ENCODE data around the gene ABHD1.

- TF ChIP-seq, protein P1, sequence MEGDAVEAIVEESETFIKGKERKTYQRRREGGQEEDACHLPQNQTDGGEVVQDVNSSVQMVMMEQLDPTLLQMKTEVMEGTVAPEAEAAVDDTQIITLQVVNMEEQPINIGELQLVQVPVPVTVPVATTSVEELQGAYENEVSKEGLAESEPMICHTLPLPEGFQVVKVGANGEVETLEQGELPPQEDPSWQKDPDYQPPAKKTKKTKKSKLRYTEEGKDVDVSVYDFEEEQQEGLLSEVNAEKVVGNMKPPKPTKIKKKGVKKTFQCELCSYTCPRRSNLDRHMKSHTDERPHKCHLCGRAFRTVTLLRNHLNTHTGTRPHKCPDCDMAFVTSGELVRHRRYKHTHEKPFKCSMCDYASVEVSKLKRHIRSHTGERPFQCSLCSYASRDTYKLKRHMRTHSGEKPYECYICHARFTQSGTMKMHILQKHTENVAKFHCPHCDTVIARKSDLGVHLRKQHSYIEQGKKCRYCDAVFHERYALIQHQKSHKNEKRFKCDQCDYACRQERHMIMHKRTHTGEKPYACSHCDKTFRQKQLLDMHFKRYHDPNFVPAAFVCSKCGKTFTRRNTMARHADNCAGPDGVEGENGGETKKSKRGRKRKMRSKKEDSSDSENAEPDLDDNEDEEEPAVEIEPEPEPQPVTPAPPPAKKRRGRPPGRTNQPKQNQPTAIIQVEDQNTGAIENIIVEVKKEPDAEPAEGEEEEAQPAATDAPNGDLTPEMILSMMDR (IDR thresholded peaks at IDR 0.05; ENCODE audit: insufficient read depth, low read length): no peak
- TF ChIP-seq GABPA (IDR thresholded peaks at IDR 0.05; ENCODE audit: low read depth) (no peak), POLR2AphosphoS5 (IDR thresholded peaks at IDR 0.05; ENCODE audit: low read depth) (no peak)
- TF ChIP-seq, protein P2, sequence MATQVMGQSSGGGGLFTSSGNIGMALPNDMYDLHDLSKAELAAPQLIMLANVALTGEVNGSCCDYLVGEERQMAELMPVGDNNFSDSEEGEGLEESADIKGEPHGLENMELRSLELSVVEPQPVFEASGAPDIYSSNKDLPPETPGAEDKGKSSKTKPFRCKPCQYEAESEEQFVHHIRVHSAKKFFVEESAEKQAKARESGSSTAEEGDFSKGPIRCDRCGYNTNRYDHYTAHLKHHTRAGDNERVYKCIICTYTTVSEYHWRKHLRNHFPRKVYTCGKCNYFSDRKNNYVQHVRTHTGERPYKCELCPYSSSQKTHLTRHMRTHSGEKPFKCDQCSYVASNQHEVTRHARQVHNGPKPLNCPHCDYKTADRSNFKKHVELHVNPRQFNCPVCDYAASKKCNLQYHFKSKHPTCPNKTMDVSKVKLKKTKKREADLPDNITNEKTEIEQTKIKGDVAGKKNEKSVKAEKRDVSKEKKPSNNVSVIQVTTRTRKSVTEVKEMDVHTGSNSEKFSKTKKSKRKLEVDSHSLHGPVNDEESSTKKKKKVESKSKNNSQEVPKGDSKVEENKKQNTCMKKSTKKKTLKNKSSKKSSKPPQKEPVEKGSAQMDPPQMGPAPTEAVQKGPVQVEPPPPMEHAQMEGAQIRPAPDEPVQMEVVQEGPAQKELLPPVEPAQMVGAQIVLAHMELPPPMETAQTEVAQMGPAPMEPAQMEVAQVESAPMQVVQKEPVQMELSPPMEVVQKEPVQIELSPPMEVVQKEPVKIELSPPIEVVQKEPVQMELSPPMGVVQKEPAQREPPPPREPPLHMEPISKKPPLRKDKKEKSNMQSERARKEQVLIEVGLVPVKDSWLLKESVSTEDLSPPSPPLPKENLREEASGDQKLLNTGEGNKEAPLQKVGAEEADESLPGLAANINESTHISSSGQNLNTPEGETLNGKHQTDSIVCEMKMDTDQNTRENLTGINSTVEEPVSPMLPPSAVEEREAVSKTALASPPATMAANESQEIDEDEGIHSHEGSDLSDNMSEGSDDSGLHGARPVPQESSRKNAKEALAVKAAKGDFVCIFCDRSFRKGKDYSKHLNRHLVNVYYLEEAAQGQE (IDR thresholded peaks at IDR 0.05; ENCODE audit: insufficient replicate concordance, low read depth): no peak
These were observed 34.9 kb downstream of the ABHD1 start for GRCh38 chr2:27158468-27158867.
